ENCODE data around the gene SUSD4.

- no peak for TF ChIP-seq CTCF (conservative IDR thresholded peaks at IDR 0.05)
- no peak for TF ChIP-seq EZH2 (IDR thresholded peaks at IDR 0.05; ENCODE audit: low read depth)
Measured at GRCh38 chr1:223276029-223276428, 87.9 kb downstream of the SUSD4 start.

Measured in PC-9 (cell line).